NB4 (cell line): ENCODE data around the gene GPATCH4.

Experiments used
- CTCF ChIP-seq: IDR thresholded peaks from one replicate; pipeline ENCODE4 v1.5.1; 2012; ENCODE audit warnings: low read depth, low read length
- MAX ChIP-seq: IDR thresholded peaks from 2 replicates; pipeline ENCODE4 v1.6.1; 2011; ENCODE audit warnings: low read depth, low read length
- MYC ChIP-seq: IDR thresholded peaks from 2 replicates; pipeline ENCODE4 v1.6.1; 2011; ENCODE audit warnings: low read depth, low read length
- POLR2A ChIP-seq: IDR thresholded peaks from 2 replicates; pipeline ENCODE4 v1.6.1; 2011; ENCODE audit warnings: mild to moderate bottlenecking; ENCODE audit not compliant: insufficient read length; ENCODE audit errors: extremely low read depth

- TF ChIP-seq CTCF (no peak), POLR2A (no peak), MYC (no peak), MAX (no peak)
These were observed 46.1 kb upstream of the GPATCH4 start for GRCh38 chr1:156647351-156647750.
